ENCODE results near the gene POC1A. TPM values are rescaled to one million over a fixed set of nuclear protein-coding genes. Genes with fewer than 3 reads are reported as not detected.

Gene POC1A
- total RNA-seq, 1 experiment from 2014 or later: 32.2 TPM

DNA sequence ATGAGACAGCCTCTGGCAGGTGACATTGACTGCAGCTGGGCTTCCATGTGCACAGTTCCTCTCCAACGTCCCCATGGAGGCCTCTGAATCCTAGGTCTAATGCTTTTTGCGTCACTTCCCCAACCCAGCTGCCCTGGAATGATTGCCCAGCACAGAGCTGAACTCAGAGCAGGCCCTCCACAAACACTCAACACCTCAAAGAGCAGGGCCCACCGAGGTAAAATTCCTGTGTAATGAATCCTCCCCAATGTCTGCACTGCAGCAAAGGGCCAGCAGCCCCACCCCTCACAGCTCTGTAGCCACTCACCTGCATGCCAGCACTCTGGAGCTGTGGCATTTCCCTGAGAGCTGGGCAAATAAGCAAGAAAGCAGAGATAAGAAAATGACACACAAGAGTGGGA is 55.2 kb downstream of the POC1A start:
- ChIA-PET CTCF (interaction anchor here (0.6 kb wide), 1 partner anchor 42 kb away, joined by 3 read pairs; no protein-coding TSS in a partner anchor), POLR2A (no interaction called here)
- H3K36me3 Mint-ChIP-seq (ENCODE audit: insufficient read depth, unreplicated experiment): peaks cover 5% of the 10 kb centered on the region
- DNase-seq: peak in 1 of 2 experiments; percentile 24
- H3K9me3 ChIP-seq: no peaks in the 10 kb centered on the region; the same call in 1 of the 2 replicates
- H3K36me3 ChIP-seq (ENCODE audit: control insufficient read depth, insufficient read depth, low read length): no peaks in the 10 kb centered on the region
- no TSS peak for BruUV-seq (replicated peaks)
- H3K9me3 Mint-ChIP-seq (ENCODE audit: unreplicated experiment): no peaks in the 10 kb centered on the region
- intact Hi-C loops (cut with micrococcal nuclease; ENCODE audit: unreplicated experiment): loop anchor here (1.0 kb wide), 2 partner anchors 21 to 42 kb away; no protein-coding TSS in a partner anchor
- TF ChIP-seq, protein P1, sequence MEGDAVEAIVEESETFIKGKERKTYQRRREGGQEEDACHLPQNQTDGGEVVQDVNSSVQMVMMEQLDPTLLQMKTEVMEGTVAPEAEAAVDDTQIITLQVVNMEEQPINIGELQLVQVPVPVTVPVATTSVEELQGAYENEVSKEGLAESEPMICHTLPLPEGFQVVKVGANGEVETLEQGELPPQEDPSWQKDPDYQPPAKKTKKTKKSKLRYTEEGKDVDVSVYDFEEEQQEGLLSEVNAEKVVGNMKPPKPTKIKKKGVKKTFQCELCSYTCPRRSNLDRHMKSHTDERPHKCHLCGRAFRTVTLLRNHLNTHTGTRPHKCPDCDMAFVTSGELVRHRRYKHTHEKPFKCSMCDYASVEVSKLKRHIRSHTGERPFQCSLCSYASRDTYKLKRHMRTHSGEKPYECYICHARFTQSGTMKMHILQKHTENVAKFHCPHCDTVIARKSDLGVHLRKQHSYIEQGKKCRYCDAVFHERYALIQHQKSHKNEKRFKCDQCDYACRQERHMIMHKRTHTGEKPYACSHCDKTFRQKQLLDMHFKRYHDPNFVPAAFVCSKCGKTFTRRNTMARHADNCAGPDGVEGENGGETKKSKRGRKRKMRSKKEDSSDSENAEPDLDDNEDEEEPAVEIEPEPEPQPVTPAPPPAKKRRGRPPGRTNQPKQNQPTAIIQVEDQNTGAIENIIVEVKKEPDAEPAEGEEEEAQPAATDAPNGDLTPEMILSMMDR (IDR thresholded peaks at IDR 0.05; ENCODE audit: insufficient read depth in 1 of 2, low read depth in 1 of 2, low read length in 1 of 2, severe bottlenecking in 1 of 2, unreplicated experiment in 1 of 2): no peak
- H3K4me1 ChIP-seq: no peaks in the 10 kb centered on the region
- no peaks in the 10 kb centered on the region for H3K27me3 ChIP-seq (replicated peaks; ENCODE audit: control insufficient read depth, insufficient read depth, low read length)
- no peaks in the 10 kb centered on the region for H3K27me3 Mint-ChIP-seq (ENCODE audit: insufficient read depth, unreplicated experiment)
- H3K4me3 Mint-ChIP-seq (ENCODE audit: unreplicated experiment): no peak overlapping the region
- H3K4me3 ChIP-seq (ENCODE audit: low read depth, low read length): no peak overlapping the region
- no peaks in the 10 kb centered on the region for H3K4me1 Mint-ChIP-seq (ENCODE audit: low read depth, unreplicated experiment)
- H3K27ac Mint-ChIP-seq (ENCODE audit: unreplicated experiment): no peak overlapping the region

- TF ChIP-seq, protein P1 (IDR thresholded peaks at IDR 0.05; ENCODE audit: insufficient read depth in 1 of 2, low read depth in 1 of 2, low read length in 1 of 2, severe bottlenecking in 1 of 2, unreplicated experiment in 1 of 2): no peak
- no peaks in the 10 kb centered on the region for H3K9me3 Mint-ChIP-seq (ENCODE audit: unreplicated experiment)
- DNase-seq: no peak
- Histone ChIP-seq H3K36me3 (ENCODE audit: control insufficient read depth, insufficient read depth, low read length) (no peaks in the 10 kb centered on the region), H3K4me1 (no peaks in the 10 kb centered on the region), H3K4me3 (ENCODE audit: low read depth, low read length) (no peak overlapping the region), H3K27me3 (replicated peaks; ENCODE audit: control insufficient read depth, insufficient read depth, low read length) (no peaks in the 10 kb centered on the region), H3K9me3 (no peaks in the 10 kb centered on the region; the same call in 1 of the 2 replicates)
- no peak overlapping the region for H3K27ac Mint-ChIP-seq (ENCODE audit: unreplicated experiment)
- intact Hi-C loops (cut with micrococcal nuclease; ENCODE audit: unreplicated experiment): no loop called here
- peaks cover 9% of the 10 kb centered on the region for H3K36me3 Mint-ChIP-seq (ENCODE audit: insufficient read depth, unreplicated experiment)
- H3K4me3 Mint-ChIP-seq (ENCODE audit: unreplicated experiment): no peak overlapping the region
- no TSS peak for BruUV-seq (replicated peaks)
- CTCF ChIA-PET: no interaction called here
- no peaks in the 10 kb centered on the region for H3K27me3 Mint-ChIP-seq (ENCODE audit: insufficient read depth, unreplicated experiment)
- POLR2A ChIA-PET: no interaction called here
- no peaks in the 10 kb centered on the region for H3K4me1 Mint-ChIP-seq (ENCODE audit: low read depth, unreplicated experiment)
Observed at GRCh38 chr3:52097851-52098507, 56.2 kb downstream of the POC1A start.

GRCh38 chr3:52095990-52096775 is 58.0 kb downstream of the POC1A start:
- no peak overlapping the region for H3K4me3 ChIP-seq (ENCODE audit: low read depth, low read length)
- no TSS peak for BruUV-seq (replicated peaks)
- Mint-ChIP-seq H3K9me3 (ENCODE audit: unreplicated experiment) (no peaks in the 10 kb centered on the region), H3K27ac (ENCODE audit: unreplicated experiment) (no peak overlapping the region), H3K36me3 (ENCODE audit: insufficient read depth, unreplicated experiment) (peaks cover 6% of the 10 kb centered on the region), H3K4me3 (ENCODE audit: unreplicated experiment) (no peak overlapping the region), H3K27me3 (ENCODE audit: insufficient read depth, unreplicated experiment) (no peaks in the 10 kb centered on the region), H3K4me1 (ENCODE audit: low read depth, unreplicated experiment) (no peaks in the 10 kb centered on the region)
- no peaks in the 10 kb centered on the region for H3K36me3 ChIP-seq (ENCODE audit: control insufficient read depth, insufficient read depth, low read length)
- CTCF ChIA-PET: no interaction called here
- H3K9me3 ChIP-seq: no peaks in the 10 kb centered on the region; the same call in 1 of the 2 replicates
- no peaks in the 10 kb centered on the region for H3K4me1 ChIP-seq
- intact Hi-C loops (cut with micrococcal nuclease; ENCODE audit: unreplicated experiment): no loop called here
- no peak for DNase-seq
- POLR2A ChIA-PET: no interaction called here
- H3K27me3 ChIP-seq (replicated peaks; ENCODE audit: control insufficient read depth, insufficient read depth, low read length): no peaks in the 10 kb centered on the region
- TF ChIP-seq, protein P1 (IDR thresholded peaks at IDR 0.05; ENCODE audit: insufficient read depth in 1 of 2, low read depth in 1 of 2, low read length in 1 of 2, severe bottlenecking in 1 of 2, unreplicated experiment in 1 of 2): no peak

Measured in Caco-2 (cell line).